Duodenal mucosa (tissue), 2 donors: ENCODE measurements around the gene CCDC91.

ENCODE experiments used
- H3K27ac ChIP-seq: one replicate; pipeline ENCODE4 v1.7.0; 2013; ENCODE audit warnings: low read depth, low read length
- H3K27me3 ChIP-seq, 2 donors: one replicate each; pipeline ENCODE4 v1.7.0; 2013; ENCODE audit warnings: low read length in 2 of 2, control low read depth in 1 of 2; ENCODE audit not compliant: insufficient read depth in 2 of 2, control insufficient read depth in 1 of 2
- H3K36me3 ChIP-seq, 2 donors: one replicate each; pipeline ENCODE4 v1.7.0; 2013; ENCODE audit warnings: low read length in 2 of 2, control low read depth in 1 of 2; ENCODE audit not compliant: insufficient read depth in 2 of 2, control insufficient read depth in 1 of 2
- H3K4me1 ChIP-seq, 2 donors: one replicate each; pipeline ENCODE4 v1.7.0; 2013; ENCODE audit warnings: low read length in 2 of 2, control low read depth in 1 of 2; ENCODE audit not compliant: insufficient read depth in 2 of 2, control insufficient read depth in 1 of 2
- H3K4me3 ChIP-seq, 2 donors: one replicate each; pipeline ENCODE4 v1.7.0; 2013; ENCODE audit warnings: low read length in 2 of 2, low read depth in 1 of 2
- H3K9ac ChIP-seq, 2 donors: one replicate each; pipeline ENCODE4 v1.7.0; 2013; ENCODE audit warnings: low read length in 2 of 2, low read depth in 1 of 2
- H3K9me3 ChIP-seq, 2 donors: one replicate each; pipeline ENCODE4 v1.7.0; 2013; ENCODE audit warnings: low read length in 2 of 2, control low read depth in 1 of 2; ENCODE audit not compliant: control insufficient read depth in 1 of 2

The CCDC91 gene, protein sequence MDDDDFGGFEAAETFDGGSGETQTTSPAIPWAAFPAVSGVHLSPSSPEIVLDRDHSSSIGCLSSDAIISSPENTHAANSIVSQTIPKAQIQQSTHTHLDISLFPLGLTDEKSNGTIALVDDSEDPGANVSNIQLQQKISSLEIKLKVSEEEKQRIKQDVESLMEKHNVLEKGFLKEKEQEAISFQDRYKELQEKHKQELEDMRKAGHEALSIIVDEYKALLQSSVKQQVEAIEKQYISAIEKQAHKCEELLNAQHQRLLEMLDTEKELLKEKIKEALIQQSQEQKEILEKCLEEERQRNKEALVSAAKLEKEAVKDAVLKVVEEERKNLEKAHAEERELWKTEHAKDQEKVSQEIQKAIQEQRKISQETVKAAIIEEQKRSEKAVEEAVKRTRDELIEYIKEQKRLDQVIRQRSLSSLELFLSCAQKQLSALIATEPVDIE

DNA sequence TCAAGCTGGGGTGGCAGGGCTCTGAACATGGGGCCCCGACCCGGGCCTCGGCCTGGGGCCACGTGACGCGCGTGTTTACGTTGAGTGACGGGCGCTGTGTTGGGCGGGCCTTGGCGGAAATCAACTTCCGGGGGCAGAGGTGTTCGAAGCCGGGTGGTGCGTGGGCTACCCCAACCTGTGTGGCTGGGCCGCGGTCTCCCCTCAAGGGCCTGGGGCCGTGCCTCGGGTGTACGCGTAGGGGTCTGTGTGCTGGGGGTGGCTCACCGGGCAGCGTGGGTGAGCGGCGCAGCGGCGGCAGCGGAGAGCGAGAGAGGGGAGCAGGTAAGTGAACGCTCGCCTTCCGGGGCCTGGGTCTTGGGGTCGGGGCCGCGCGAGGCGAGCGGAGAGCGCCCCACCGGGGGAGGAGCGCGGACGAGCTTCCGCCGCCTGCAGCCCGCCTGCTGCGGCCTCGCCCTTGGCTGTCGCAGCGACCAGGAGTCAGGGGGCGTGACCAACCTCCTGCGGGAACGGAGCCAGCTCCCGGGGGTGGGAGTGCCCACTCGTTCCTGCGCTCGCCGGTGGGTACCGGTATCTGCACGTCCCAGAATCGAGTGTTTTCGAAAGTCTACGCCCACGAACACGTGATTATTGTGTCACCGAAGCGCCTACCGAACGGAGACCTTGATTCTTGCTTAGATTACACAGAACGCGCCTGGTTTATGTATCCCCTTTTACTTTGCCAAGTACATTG, at the start of gene CCDC91:
TSS of gene CCDC91 (plus strand) at position 136 of the 730 bp plus-strand sequence. CDS start 66,760 bp downstream, outside the sequence.
- no peaks in the 10 kb centered on the region for H3K9me3 ChIP-seq
- H3K4me1 ChIP-seq: peaks cover 5 to 15% of the 10 kb centered on the region in 2 donors
- H3K9ac ChIP-seq: peak within 1 kb of the TSS; percentile 90
- H3K36me3 ChIP-seq: no peaks in the 10 kb centered on the region
- peak within 1 kb of the TSS; percentile 92 to 97 for H3K4me3 ChIP-seq
- H3K27ac ChIP-seq: peak within 1 kb of the TSS; percentile 95
- H3K27me3 ChIP-seq: no peaks in the 10 kb centered on the region

- H3K4me1 ChIP-seq: no peaks in the 10 kb centered on the region
- H3K4me3 ChIP-seq: no peak overlapping the region
- H3K27ac ChIP-seq: no peak overlapping the region
- H3K36me3 ChIP-seq: no peaks in the 10 kb centered on the region
- no peaks in the 10 kb centered on the region for H3K27me3 ChIP-seq
- no peaks in the 10 kb centered on the region for H3K9me3 ChIP-seq
- H3K9ac ChIP-seq: no peak overlapping the region
These were observed 46.2 kb upstream of the CCDC91 start for GRCh38 chr12:28144059-28144458.

DNA sequence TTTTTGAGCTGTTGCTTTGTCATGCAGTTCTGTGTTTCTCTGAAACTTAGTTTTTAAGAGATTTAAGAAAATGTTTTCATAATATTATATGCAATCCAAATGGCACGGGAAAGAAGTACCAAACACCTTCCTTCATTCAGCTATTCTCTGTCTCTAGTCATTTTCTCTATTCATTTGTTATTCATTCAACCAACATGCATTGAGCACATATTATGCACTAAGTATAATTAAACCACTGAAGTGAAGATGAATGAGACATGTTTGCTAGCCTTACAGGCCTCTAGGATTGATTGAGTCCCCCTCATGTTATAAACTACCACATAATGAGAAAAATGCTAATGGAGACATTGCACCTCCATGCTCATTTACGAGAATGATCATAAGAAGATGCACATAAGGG, 45.7 kb upstream of the CCDC91 start:
- no peaks in the 10 kb centered on the region for H3K27me3 ChIP-seq
- no peaks in the 10 kb centered on the region for H3K36me3 ChIP-seq
- no peak overlapping the region for H3K4me3 ChIP-seq
- no peak overlapping the region for H3K9ac ChIP-seq
- no peaks in the 10 kb centered on the region for H3K4me1 ChIP-seq
- no peak overlapping the region for H3K27ac ChIP-seq
- no peaks in the 10 kb centered on the region for H3K9me3 ChIP-seq

DNA sequence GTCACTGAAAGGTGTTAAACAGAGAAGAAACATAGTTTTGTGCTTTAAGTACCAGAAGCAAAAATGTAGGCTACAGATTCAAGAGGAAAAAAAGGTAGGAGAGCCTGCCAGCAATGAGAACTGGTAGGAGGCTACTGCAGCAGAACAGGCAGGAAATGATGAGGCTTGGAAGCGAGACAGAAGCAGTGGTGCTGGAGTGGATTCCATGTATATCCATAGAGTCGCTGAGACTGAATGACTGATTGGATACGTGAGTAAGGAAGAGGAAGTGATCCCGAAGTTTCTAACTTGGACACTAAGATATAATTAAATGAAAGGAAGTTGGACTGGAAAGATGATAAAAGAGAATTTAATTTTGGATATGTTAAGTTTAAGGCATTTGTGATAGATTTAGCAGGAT, 45.0 kb upstream of the CCDC91 start:
- H3K36me3 ChIP-seq: no peaks in the 10 kb centered on the region
- H3K27me3 ChIP-seq: no peaks in the 10 kb centered on the region
- H3K9ac ChIP-seq: no peak overlapping the region
- no peak overlapping the region for H3K4me3 ChIP-seq
- H3K9me3 ChIP-seq: no peaks in the 10 kb centered on the region
- no peak overlapping the region for H3K27ac ChIP-seq
- no peaks in the 10 kb centered on the region for H3K4me1 ChIP-seq

- Histone ChIP-seq H3K36me3 (no peaks in the 10 kb centered on the region), H3K4me1 (no peaks in the 10 kb centered on the region), H3K9ac (no peak overlapping the region), H3K27ac (no peak overlapping the region), H3K27me3 (no peaks in the 10 kb centered on the region), H3K9me3 (no peaks in the 10 kb centered on the region), H3K4me3 (no peak overlapping the region)
These were observed 41.0 kb upstream of the CCDC91 start for GRCh38 chr12:28149279-28149678.

GRCh38 chr12:28156362-28156761, 33.9 kb upstream of the CCDC91 start:
- Histone ChIP-seq H3K4me1 (no peaks in the 10 kb centered on the region), H3K27me3 (no peaks in the 10 kb centered on the region), H3K9ac (no peak overlapping the region), H3K4me3 (no peak overlapping the region), H3K27ac (no peak overlapping the region), H3K9me3 (no peaks in the 10 kb centered on the region), H3K36me3 (no peaks in the 10 kb centered on the region)

GRCh38 chr12:28156804-28157203, 33.5 kb upstream of the CCDC91 start:
- Histone ChIP-seq H3K4me1 (no peaks in the 10 kb centered on the region), H3K36me3 (no peaks in the 10 kb centered on the region), H3K9me3 (no peaks in the 10 kb centered on the region), H3K9ac (no peak overlapping the region), H3K27me3 (no peaks in the 10 kb centered on the region), H3K27ac (no peak overlapping the region), H3K4me3 (no peak overlapping the region)

DNA sequence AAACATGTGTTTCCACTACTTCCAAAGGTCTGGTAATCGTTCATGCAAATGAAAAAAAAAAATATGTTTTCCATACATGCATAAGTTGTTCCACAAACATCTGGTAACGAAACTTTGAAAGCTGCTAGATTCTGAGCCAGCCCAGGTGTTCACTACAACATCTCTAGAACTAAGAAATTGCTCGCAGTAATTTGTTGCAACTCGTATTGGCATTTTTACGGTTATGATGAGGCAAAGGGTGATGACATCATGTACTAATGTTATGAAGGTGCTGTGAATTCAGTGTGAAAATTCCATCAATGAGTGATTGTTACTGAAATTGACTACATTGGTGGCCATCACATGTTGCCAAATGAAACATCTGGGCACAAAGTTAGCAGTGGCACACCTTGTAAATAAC, 31.9 kb upstream of the CCDC91 start:
- Histone ChIP-seq H3K4me3 (no peak overlapping the region), H3K4me1 (no peaks in the 10 kb centered on the region), H3K27me3 (no peaks in the 10 kb centered on the region), H3K9ac (no peak overlapping the region), H3K9me3 (no peaks in the 10 kb centered on the region), H3K27ac (no peak overlapping the region), H3K36me3 (no peaks in the 10 kb centered on the region)

DNA sequence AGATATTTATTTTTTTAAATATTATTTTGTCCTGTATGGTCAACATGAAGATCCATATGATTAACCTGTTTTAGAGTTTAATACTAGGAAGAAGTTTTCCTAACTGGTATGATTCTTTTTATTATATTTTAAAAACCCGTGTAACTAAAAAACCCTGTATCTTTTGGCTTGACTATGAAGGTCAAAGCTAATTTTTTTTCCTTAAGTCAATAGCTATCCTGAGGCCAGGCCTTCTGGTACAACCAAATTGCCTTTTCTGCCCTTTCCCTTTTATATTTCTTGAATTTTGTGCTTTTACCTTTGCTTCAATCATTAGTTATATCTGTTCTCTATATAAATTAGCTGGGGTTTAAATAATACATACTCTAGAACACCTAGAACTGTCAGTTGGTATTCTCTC, 30.6 kb upstream of the CCDC91 start:
- H3K9ac ChIP-seq: no peak overlapping the region
- H3K4me3 ChIP-seq: no peak overlapping the region
- H3K27me3 ChIP-seq: no peaks in the 10 kb centered on the region
- H3K4me1 ChIP-seq: no peaks in the 10 kb centered on the region
- no peaks in the 10 kb centered on the region for H3K9me3 ChIP-seq
- H3K27ac ChIP-seq: no peak overlapping the region
- H3K36me3 ChIP-seq: no peaks in the 10 kb centered on the region

DNA sequence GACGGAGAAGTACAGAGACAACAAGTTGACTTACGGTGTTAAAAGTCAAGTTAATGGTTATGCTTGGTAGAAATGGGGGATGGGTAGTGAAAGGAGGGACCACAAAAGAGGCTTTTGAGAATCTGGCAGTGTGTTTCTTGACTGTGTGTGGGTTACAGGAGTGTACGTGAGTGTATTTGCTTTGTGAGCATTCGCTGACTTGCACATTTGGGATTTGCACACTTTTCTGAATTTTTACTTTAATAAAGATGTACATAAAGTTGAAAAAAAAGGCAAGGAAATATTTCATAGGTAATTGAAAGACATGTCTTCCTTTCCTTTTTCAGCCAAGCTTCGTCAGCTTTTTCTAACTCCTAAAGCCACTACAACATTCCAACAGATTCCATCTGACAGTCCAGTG, 28.6 kb upstream of the CCDC91 start:
- no peak overlapping the region for H3K27ac ChIP-seq
- H3K36me3 ChIP-seq: no peaks in the 10 kb centered on the region
- H3K4me3 ChIP-seq: no peak overlapping the region
- no peaks in the 10 kb centered on the region for H3K27me3 ChIP-seq
- no peaks in the 10 kb centered on the region for H3K9me3 ChIP-seq
- no peak overlapping the region for H3K9ac ChIP-seq
- no peaks in the 10 kb centered on the region for H3K4me1 ChIP-seq
